Brain pericyte (primary cell): ENCODE data around the gene RXFP4.
"Not testable (repeated sequence)": the region's sequence is repeated elsewhere in the genome, so short reads cannot be mapped to it uniquely, and the experiment has no call there.

Experiments used
- DNase-seq: peaks from one replicate; pipeline ENCODE4 v3.0.0-alpha.2; 2012; ENCODE audit warnings: low read depth, low spot score

The RXFP4 gene, protein sequence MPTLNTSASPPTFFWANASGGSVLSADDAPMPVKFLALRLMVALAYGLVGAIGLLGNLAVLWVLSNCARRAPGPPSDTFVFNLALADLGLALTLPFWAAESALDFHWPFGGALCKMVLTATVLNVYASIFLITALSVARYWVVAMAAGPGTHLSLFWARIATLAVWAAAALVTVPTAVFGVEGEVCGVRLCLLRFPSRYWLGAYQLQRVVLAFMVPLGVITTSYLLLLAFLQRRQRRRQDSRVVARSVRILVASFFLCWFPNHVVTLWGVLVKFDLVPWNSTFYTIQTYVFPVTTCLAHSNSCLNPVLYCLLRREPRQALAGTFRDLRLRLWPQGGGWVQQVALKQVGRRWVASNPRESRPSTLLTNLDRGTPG

GRCh38 chr1:155940993-155941844 is at the start of gene RXFP4:
RXFP4 (plus strand) TSS chr1:155941638; CDS start chr1:155941710, 72 bp downstream.
- DNase-seq: no peak

- no peak for DNase-seq
These were observed 48.6 kb upstream of the RXFP4 start for GRCh38 chr1:155892796-155893195.

DNA sequence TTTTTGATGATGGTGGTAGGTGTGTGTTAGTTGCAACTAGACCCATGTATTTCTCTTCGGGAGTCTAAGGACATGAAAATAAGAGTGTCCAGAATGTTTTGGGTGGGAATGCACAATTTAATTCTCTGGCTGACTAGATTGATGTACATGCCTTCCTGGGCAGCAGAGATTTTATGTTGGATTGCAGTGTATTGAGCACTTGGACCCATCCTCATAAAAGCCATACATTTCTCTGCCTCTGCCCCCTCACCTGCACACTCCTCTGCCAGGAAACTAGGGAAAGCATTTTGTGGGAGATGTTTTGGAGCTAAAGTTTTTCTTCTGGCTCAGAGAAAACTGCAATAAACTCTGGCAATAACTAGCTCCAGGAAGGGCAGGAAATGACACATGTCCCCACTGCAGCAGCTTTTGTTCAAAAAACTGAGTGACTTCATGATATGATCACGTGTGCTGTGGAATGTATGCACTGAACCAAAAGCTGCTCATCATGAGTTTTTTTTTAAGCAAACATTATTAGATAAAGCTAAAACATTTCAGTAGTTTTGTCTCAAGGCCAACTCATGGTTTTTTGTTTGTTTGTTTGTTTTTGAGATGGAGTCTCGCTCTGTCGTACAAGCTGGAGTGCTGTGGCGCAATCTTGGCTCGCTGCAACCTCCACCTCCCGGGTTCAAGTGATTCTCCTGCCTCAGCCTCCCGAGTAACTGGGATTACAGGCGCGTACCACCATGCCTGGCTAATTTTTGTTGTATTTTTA is 47.9 kb upstream of the RXFP4 start:
- DNase-seq: no peak

DNA sequence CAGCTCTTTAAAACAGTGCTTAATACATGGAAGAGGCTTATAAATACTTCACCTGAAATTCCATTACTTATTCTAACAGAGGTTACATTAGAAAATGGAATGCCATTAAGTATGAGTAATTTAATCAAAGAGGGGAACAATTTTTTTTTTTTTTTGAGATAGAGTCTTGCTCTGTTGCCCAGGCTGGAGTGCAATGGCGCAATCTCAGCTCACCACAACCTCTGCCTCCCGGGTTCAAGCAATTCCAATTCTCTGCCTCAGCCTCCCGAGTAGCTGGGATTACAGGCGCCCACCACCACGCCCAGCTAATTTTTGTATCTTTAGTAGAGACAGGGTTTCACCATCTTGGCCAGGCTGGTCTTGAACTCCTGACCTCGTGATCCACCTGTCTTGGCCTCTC is 45.8 kb upstream of the RXFP4 start:
- DNase-seq: not testable (repeated sequence)

GRCh38 chr1:155896476-155896875 is 45.0 kb upstream of the RXFP4 start:
- DNase-seq: not testable (repeated sequence)

- DNase-seq: no peak
These were observed 43.7 kb upstream of the RXFP4 start for GRCh38 chr1:155897746-155898145.

- no peak for DNase-seq
These were observed 42.5 kb upstream of the RXFP4 start for GRCh38 chr1:155898888-155899287.

DNA sequence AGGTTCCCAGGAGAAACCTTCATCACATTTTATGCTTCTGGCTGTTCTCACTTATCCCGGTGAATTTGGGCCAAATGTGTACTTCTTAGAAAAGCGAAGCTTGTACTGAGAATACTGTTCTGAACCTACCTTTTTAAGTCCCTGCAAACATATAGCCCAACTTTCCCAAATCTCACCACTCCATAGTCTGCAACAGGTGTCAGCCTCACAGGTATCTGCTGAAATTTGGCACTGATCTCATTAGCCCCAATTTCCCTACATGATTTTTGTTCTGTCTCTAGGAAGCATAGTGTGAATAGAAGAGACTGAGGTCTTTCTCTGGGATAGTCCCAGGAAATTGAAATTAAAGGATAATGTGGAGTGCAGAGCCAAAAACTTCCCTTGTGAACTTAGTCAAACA is 41.8 kb upstream of the RXFP4 start:
- no peak for DNase-seq

- DNase-seq: no peak
These were observed 41.3 kb upstream of the RXFP4 start for GRCh38 chr1:155900161-155900560.

- no peak for DNase-seq
These were observed 37.2 kb upstream of the RXFP4 start for GRCh38 chr1:155904261-155904660.

GRCh38 chr1:155909894-155910293 is 31.5 kb upstream of the RXFP4 start:
- no peak for DNase-seq

- no peak for DNase-seq
These were observed 30.8 kb upstream of the RXFP4 start for GRCh38 chr1:155910621-155911121.

GRCh38 chr1:155911156-155912055 is 30.0 kb upstream of the RXFP4 start, which contains the start of gene RIT1:
RIT1 (minus strand) TSS chr1:155911349; CDS start chr1:155910761, 588 bp downstream.
- DNase-seq: no peak

DNA sequence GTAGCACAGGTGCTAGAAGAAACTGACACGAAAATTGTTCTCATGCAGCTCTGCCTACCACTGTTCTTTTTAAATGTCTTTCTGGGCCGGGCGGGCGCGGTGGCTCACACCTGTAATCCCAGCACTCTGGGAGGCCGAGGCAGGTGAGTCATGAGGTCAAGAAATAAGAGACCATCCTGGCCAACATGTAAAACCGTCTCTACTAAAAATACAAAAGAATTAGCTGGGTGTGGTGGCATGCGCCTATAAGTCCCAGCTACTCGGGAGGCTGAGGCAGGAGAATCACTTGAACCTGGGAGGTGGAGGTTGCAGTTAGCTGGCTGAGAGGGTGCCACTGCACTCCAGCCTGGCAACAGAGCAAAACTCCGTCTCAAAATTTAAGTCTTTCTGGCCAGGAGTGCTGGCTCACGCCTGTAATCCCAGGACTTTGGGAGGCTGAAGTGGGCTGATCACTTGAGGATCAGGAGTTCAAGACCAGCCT is 29.3 kb upstream of the RXFP4 start:
- DNase-seq: no peak

DNA sequence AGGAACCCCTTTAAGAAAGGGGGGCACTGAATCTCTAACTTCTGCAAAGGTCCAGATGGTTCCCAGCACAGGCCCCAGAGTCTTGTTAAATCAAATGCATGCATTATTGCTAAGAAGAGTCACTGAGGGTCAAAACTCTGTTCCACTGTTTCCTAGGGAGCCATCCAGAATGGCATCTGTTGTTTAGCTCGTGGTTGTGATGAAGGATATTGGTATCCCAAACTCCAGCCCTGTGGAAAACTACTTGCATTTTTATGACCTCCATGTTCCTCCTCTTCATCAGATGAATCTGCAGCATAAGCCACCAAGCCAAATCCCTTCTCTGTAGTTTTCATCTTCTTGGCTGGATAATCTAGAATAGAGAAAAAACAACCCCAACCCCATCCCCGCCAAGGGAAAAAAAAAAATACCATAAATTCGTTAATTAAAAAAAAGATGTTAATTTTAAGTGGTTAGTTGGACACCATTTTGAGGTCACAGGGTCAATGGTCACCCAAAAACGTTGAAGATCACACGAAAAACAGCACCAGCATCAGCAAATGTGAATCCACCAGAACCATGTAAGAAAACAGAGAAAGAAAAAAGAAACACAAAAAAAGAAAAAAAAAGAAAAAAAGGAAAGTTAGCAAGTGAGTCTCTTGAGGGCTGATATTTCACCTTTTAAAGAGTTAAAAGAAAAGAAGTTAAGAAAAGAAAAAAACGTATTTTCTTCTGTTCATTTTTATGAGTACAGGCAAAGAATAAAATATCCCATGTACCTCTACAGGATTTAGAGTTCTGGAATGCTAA is 27.3 kb upstream of the RXFP4 start:
- no peak for DNase-seq

GRCh38 chr1:155918660-155919059 is 22.8 kb upstream of the RXFP4 start:
- DNase-seq: no peak

- DNase-seq: no peak
These were observed 21.6 kb upstream of the RXFP4 start for GRCh38 chr1:155919801-155920200.

DNA sequence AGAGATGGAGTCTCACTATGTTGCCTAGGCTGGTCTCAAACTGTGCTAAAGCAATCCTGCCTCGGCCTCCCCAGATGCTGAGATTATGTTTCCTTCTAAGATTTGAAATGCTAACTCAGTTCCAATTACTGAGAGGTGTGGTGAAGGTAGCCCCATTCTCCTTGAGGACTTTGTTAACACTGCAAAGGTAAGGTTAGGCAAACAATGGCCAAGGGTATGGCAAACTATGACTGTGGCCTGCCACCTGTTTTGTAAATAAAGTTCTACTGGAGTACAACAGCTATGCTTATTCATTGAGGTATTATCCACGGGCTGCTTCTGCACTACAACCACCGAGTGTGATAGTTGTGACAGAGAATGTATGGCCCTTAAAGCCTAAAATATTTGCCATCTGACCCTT is 20.7 kb upstream of the RXFP4 start:
- no peak for DNase-seq

- DNase-seq: no peak
These were observed 15.9 kb upstream of the RXFP4 start for GRCh38 chr1:155925506-155925905.

DNA sequence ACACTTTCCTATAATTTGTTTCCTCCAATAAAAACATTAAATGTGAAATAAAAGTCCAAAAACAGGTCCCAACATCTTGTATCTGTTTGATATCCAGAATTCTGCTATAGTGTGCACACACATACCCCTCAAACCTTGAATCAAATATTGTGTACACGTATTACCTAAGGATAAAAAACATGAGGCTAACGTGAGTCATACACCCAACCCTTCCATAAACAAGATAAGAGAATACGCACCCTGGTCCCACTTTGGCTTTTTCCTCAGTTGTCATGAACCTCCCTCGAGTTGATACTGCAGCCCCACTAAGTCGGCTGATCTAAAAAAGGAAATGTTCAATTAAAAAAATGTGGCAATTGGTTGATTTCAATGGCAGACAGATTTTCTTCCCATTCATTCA is 12.4 kb upstream of the RXFP4 start:
- DNase-seq: no peak
